Ishikawa (cell line): ENCODE measurements around the gene ETNK2.

Experiments used
- EGR1 ChIP-seq: IDR thresholded peaks from 2 replicates; pipeline ENCODE4 v1.6.1; 2012
- EP300 ChIP-seq: IDR thresholded peaks from 2 replicates; pipeline ENCODE4 v1.6.1; 2012; ENCODE audit warnings: borderline replicate concordance
- MAX ChIP-seq: IDR thresholded peaks from 2 replicates; pipeline ENCODE4 v1.6.1; 2012
- NFIC ChIP-seq: IDR thresholded peaks from 2 replicates; pipeline ENCODE4 v1.6.1; 2012
- RAD21 ChIP-seq: IDR thresholded peaks from 2 replicates; pipeline ENCODE4 v1.6.1; 2012; ENCODE audit warnings: low read depth
- REST ChIP-seq: IDR thresholded peaks from 2 replicates; pipeline ENCODE4 v1.6.1; 2012; ENCODE audit warnings: low read depth, mild to moderate bottlenecking
- TAF1 ChIP-seq: IDR thresholded peaks from 2 replicates; pipeline ENCODE4 v1.6.1; 2012; ENCODE audit warnings: low read depth, mild to moderate bottlenecking
- TCF12 ChIP-seq: IDR thresholded peaks from 2 replicates; pipeline ENCODE4 v1.6.1; 2012; ENCODE audit warnings: low read depth
- TEAD4 ChIP-seq: IDR thresholded peaks from 2 replicates; pipeline ENCODE4 v1.6.1; 2012
- USF1 ChIP-seq: IDR thresholded peaks from 2 replicates; pipeline ENCODE4 v1.6.1; 2012
- YY1 ChIP-seq: IDR thresholded peaks from 2 replicates; pipeline ENCODE4 v1.6.1; 2012; ENCODE audit warnings: low read depth
- ZBTB7A ChIP-seq: IDR thresholded peaks from 2 replicates; pipeline ENCODE4 v1.6.1; 2012; ENCODE audit warnings: low read depth

DNA sequence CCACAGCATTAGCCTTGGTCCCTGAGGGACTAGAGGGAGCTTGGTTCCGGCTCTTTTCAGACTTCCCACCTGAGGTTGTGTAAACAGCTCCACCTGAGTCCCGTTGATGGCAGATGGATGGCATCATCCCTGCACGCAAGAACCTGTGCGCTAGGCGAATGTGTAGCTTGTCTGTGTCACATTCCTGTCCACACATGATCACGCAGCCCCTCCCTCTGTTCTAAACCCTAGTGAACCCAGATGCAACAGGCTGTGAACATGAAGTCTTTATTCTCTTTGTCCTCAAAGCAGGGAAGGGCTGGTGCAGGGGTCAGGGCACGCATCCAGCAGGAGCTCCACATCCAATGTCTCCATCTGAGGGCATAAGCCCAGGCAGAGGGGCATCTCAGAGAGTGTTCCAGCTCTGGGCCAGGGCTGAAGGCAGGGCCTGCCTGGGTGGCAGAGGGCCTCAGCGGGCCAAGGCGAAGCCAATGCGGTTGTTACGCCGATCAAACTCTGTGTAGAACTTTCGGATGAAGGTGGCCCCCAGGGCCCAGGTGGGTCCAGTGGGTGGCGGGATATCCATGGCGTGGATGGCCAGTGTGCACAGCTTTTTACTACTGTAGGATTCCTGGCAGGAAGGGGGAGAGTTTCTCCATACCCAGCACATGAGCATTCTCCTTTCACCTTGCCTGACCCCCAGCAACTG, 2.9 kb upstream of the ETNK2 start:
- no peak for TF ChIP-seq TCF12
- no peak for TF ChIP-seq EP300
- no peak for TF ChIP-seq REST
- no peak for TF ChIP-seq TAF1
- TF ChIP-seq YY1, result no peak
- TF ChIP-seq EGR1, result no peak
- TF ChIP-seq RAD21, result no peak
- no peak for TF ChIP-seq TEAD4
- no peak for TF ChIP-seq USF1
- no peak for TF ChIP-seq ZBTB7A
- TF ChIP-seq NFIC, result no peak
- TF ChIP-seq MAX, result no peak
